HL-60 (cell line): ENCODE data around the gene NINJ2.

ENCODE experiments used
- GABPA ChIP-seq: IDR thresholded peaks from 2 replicates; pipeline ENCODE4 v1.6.1; 2012; ENCODE audit warnings: low read depth
- POLR2AphosphoS5 ChIP-seq: IDR thresholded peaks from 2 replicates; pipeline ENCODE4 v1.6.1; 2012; ENCODE audit warnings: low read depth
- TF ChIP-seq, protein P1 (sequence below): IDR thresholded peaks from one replicate; pipeline ENCODE4 v1.5.1; 2011; ENCODE audit warnings: low read length, control low read depth, inconsistent platforms; ENCODE audit not compliant: insufficient read depth
- TF ChIP-seq, protein P2 (sequence below): IDR thresholded peaks from 2 replicates; pipeline ENCODE4 v1.6.1; 2012; ENCODE audit warnings: low read depth; ENCODE audit not compliant: insufficient replicate concordance

DNA sequence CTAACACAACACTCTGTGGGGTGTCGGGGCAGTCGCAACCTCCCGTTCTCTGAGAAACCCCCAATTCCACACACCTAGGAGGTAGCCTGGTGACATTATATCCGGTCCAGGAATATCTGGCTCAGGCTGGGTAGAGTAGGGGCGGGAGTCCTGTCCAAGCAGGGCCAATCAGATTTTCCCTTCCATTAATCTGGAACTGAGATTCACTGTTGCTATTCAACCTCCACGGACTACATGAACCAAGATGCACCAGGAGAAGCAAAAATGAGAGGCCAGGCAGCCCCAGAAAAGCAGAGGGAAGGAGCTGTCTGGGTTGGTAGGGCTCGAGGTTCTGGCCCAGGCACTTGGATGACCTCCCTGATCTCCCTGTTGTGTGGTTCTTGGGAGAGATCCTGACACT lies 51.0 kb downstream of the NINJ2 start:
- TF ChIP-seq, protein P1, sequence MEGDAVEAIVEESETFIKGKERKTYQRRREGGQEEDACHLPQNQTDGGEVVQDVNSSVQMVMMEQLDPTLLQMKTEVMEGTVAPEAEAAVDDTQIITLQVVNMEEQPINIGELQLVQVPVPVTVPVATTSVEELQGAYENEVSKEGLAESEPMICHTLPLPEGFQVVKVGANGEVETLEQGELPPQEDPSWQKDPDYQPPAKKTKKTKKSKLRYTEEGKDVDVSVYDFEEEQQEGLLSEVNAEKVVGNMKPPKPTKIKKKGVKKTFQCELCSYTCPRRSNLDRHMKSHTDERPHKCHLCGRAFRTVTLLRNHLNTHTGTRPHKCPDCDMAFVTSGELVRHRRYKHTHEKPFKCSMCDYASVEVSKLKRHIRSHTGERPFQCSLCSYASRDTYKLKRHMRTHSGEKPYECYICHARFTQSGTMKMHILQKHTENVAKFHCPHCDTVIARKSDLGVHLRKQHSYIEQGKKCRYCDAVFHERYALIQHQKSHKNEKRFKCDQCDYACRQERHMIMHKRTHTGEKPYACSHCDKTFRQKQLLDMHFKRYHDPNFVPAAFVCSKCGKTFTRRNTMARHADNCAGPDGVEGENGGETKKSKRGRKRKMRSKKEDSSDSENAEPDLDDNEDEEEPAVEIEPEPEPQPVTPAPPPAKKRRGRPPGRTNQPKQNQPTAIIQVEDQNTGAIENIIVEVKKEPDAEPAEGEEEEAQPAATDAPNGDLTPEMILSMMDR: no peak
- TF ChIP-seq GABPA (no peak), POLR2AphosphoS5 (no peak)
- TF ChIP-seq, protein P2, sequence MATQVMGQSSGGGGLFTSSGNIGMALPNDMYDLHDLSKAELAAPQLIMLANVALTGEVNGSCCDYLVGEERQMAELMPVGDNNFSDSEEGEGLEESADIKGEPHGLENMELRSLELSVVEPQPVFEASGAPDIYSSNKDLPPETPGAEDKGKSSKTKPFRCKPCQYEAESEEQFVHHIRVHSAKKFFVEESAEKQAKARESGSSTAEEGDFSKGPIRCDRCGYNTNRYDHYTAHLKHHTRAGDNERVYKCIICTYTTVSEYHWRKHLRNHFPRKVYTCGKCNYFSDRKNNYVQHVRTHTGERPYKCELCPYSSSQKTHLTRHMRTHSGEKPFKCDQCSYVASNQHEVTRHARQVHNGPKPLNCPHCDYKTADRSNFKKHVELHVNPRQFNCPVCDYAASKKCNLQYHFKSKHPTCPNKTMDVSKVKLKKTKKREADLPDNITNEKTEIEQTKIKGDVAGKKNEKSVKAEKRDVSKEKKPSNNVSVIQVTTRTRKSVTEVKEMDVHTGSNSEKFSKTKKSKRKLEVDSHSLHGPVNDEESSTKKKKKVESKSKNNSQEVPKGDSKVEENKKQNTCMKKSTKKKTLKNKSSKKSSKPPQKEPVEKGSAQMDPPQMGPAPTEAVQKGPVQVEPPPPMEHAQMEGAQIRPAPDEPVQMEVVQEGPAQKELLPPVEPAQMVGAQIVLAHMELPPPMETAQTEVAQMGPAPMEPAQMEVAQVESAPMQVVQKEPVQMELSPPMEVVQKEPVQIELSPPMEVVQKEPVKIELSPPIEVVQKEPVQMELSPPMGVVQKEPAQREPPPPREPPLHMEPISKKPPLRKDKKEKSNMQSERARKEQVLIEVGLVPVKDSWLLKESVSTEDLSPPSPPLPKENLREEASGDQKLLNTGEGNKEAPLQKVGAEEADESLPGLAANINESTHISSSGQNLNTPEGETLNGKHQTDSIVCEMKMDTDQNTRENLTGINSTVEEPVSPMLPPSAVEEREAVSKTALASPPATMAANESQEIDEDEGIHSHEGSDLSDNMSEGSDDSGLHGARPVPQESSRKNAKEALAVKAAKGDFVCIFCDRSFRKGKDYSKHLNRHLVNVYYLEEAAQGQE: no peak
